Liver (tissue), 9 donors: Measurements from ENCODE around the gene SLC43A3. TPM values are rescaled to one million over a fixed set of nuclear protein-coding genes. Genes with fewer than 3 reads are reported as not detected.

ENCODE experiments used
- DNase-seq: peaks from one replicate; pipeline ENCODE4 v3.0.0-alpha.2; 2017; ENCODE audit warnings: low spot score
- H3K27ac ChIP-seq, 2 donors: one replicate each; pipeline ENCODE4 v1.7.0; 2013; ENCODE audit warnings: inconsistent platforms in 2 of 2, low read length in 2 of 2, control low read depth in 1 of 2, low read depth in 1 of 2, mild to moderate bottlenecking in 1 of 2
- H3K27me3 ChIP-seq, 4 donors: one replicate each; pipeline versions ENCODE4 v1.6.1 to v1.7.0; 2013; ENCODE audit warnings: low read length in 3 of 4, inconsistent platforms in 1 of 4, mild to moderate bottlenecking in 1 of 4, moderate library complexity in 1 of 4; ENCODE audit not compliant: control insufficient read depth in 4 of 4, insufficient read depth in 4 of 4
- H3K36me3 ChIP-seq, 4 donors: one replicate each; pipeline versions ENCODE4 v1.6.1 to v1.7.0; 2013; ENCODE audit warnings: low read length in 3 of 4, mild to moderate bottlenecking in 3 of 4, low read depth in 1 of 4, moderate library complexity in 1 of 4; ENCODE audit not compliant: control insufficient read depth in 4 of 4, insufficient read depth in 3 of 4
- H3K4me1 ChIP-seq, 4 donors: one replicate each; pipeline versions ENCODE4 v1.6.1 to v1.7.0; 2013; ENCODE audit warnings: low read length in 3 of 4, mild to moderate bottlenecking in 3 of 4, moderate library complexity in 1 of 4; ENCODE audit not compliant: control insufficient read depth in 4 of 4, insufficient read depth in 4 of 4
- H3K4me3 ChIP-seq, 3 donors: one replicate each; pipeline versions ENCODE4 v1.6.1 to v1.7.0; 2013; ENCODE audit warnings: low read length in 3 of 3, control low read depth in 1 of 3, low read depth in 1 of 3, mild to moderate bottlenecking in 1 of 3
- H3K9ac ChIP-seq, 2 donors: one replicate each; pipeline ENCODE4 v1.7.0; 2013; ENCODE audit warnings: low read length in 2 of 2, mild to moderate bottlenecking in 2 of 2, moderate library complexity in 2 of 2, control low read depth in 1 of 2, low read depth in 1 of 2
- H3K9me3 ChIP-seq, 4 donors: one replicate each; pipeline versions ENCODE4 v1.6.1 to v1.7.0; 2013; ENCODE audit warnings: low read length in 3 of 4; ENCODE audit not compliant: control insufficient read depth in 4 of 4
- EGR1 ChIP-seq, 2 donors: IDR thresholded peaks; 2 replicates each; pipeline ENCODE4 v1.6.1; 2016 to 2018; ENCODE audit warnings: antibody characterized with exemption in 2 of 2, low read depth in 2 of 2
- FOXA1 ChIP-seq: IDR thresholded peaks from 2 replicates; pipeline ENCODE4 v1.6.1; 2016; ENCODE audit warnings: antibody characterized with exemption
- FOXA2 ChIP-seq: IDR thresholded peaks from 2 replicates; pipeline ENCODE4 v1.6.1; 2016; ENCODE audit warnings: antibody characterized with exemption
- GABPA ChIP-seq, 2 donors: IDR thresholded peaks in 1 of 2; conservative IDR thresholded peaks in 1 of 2; 2 replicates each; pipeline ENCODE4 v1.6.1; 2016; ENCODE audit warnings: antibody characterized with exemption in 2 of 2, mild to moderate bottlenecking in 1 of 2, moderate library complexity in 1 of 2
- HNF4A ChIP-seq, 2 donors: conservative IDR thresholded peaks; 2 replicates each; pipeline ENCODE4 v1.6.1; 2016; ENCODE audit warnings: antibody characterized with exemption in 2 of 2, mild to moderate bottlenecking in 2 of 2
- HNF4G ChIP-seq: IDR thresholded peaks from 2 replicates; pipeline ENCODE4 v1.6.1; 2016; ENCODE audit warnings: antibody characterized with exemption
- JUND ChIP-seq, 2 donors: IDR thresholded peaks; 2 replicates each; pipeline ENCODE4 v1.6.1; 2016; ENCODE audit warnings: antibody characterized with exemption in 2 of 2
- NR2F2 ChIP-seq: IDR thresholded peaks from 2 replicates; pipeline ENCODE4 v1.6.1; 2016; ENCODE audit warnings: antibody characterized with exemption
- RAD21 ChIP-seq, 2 donors: IDR thresholded peaks; 2 replicates each; pipeline ENCODE4 v1.6.1; 2016; ENCODE audit warnings: antibody characterized with exemption in 2 of 2, mild to moderate bottlenecking in 2 of 2
- RXRA ChIP-seq, 2 donors: IDR thresholded peaks; 2 replicates each; pipeline ENCODE4 v1.6.1; 2017 to 2018; ENCODE audit warnings: antibody characterized with exemption in 2 of 2, mild to moderate bottlenecking in 1 of 2
- SP1 ChIP-seq: IDR thresholded peaks from 2 replicates; pipeline ENCODE4 v1.6.1; 2018; ENCODE audit warnings: antibody characterized with exemption, mild to moderate bottlenecking
- TAF1 ChIP-seq: conservative IDR thresholded peaks from 2 replicates; pipeline ENCODE4 v1.6.1; 2016; ENCODE audit warnings: antibody characterized with exemption, mild to moderate bottlenecking
- YY1 ChIP-seq: IDR thresholded peaks from 2 replicates; pipeline ENCODE4 v1.6.1; 2016; ENCODE audit warnings: antibody characterized with exemption, mild to moderate bottlenecking
- WGBS: extraction: QIAGEN DNeasy Blood & Tissue Kit; methylation state at CpG from one replicate; pipeline ENCODE4 v1.1.7; 2013; 5-methylcytosine and 5-hydroxymethylcytosine counted together
- polyA plus RNA-seq, 2 donors: library from polyadenylated mRNA; stranded (reverse) in 1 of 2; unstranded in 1 of 2; fragments of 200-250 nt in 1 of 2; fragments of >200 nt in 1 of 2; fragmentation: Nextera tagmentation in 1 of 2; extraction: Ambion mirVana in 1 of 2; gene quantifications; one replicate each; pipeline versions ENCODE4 v1.2.1 to v1.2.3, GENCODE V29; 2013 to 2015
- total RNA-seq, 2 donors: library from RNA; depleted of rRNA; stranded (reverse); fragments of >200 nt; gene quantifications; one replicate each; pipeline ENCODE4 v1.2.3, GENCODE V29; 2014
- TF ChIP-seq, protein P1 (sequence below): IDR thresholded peaks from 2 replicates; pipeline ENCODE4 v1.6.1; 2016; ENCODE audit warnings: antibody characterized with exemption, mild to moderate bottlenecking
- TF ChIP-seq, protein P2 (sequence below): IDR thresholded peaks from 2 replicates; pipeline ENCODE4 v1.6.1; 2016; ENCODE audit warnings: antibody characterized with exemption
- TF ChIP-seq, protein P3 (sequence below): fragments of 150-350 bp; IDR thresholded peaks from 2 replicates; pipeline ENCODE4 v1.5.1; 2017; ENCODE audit warnings: improper control_type of control experiment, low read depth, low read length; ENCODE audit not compliant: missing input control
- TF ChIP-seq, protein P4 (sequence below): IDR thresholded peaks from 2 replicates; pipeline ENCODE4 v1.6.1; 2016; ENCODE audit warnings: antibody characterized with exemption
- TF ChIP-seq, protein P5 (sequence below): IDR thresholded peaks from 2 replicates; pipeline ENCODE4 v1.6.1; 2016; ENCODE audit warnings: antibody characterized with exemption
- donor health status: healthy.
- donor health status: healthy.
- donor health status: healthy.
- donor health status: healthy.
- donor health status: healthy.

Gene SLC43A3
- total and polyA plus RNA-seq, 4 donors, result 47.2 to 152 (median 93.0) TPM

DNA sequence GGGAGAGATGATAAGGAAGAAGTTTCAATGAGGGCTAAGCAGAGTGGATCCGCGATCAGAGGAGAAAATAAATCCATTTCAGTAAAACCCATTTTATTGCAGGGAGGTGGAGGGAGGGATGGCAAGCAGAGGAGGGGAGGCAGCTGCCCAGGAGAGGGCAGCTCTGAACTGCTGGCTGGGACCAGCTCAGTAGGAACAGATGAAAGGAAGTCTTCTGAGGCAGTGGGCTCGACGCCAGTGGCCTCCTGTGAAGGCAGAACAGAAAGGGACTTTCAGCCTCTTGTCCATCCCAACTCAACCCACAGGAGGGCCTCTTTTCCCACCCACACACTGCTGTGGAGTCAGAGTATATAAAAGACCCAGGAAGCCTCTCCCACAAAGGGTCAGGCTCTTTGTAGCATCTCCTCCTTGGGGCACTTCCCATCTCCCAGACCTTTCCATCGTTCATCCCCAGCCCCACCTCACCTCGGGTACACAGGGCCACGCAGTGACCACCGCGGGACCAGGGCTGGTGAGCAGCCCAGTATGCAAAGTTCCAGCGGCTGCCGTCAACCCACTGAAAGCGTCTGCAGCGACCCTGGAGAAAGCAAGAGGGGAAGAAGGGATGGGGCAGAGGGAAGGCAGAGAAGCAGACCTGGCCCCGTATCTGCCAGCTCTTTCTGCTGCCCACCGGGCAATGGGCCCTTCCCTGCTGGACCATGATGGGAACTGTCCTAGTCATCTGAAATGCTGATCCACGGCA is 39.5 kb downstream of the SLC43A3 start:
- Histone ChIP-seq H3K9ac (no peak overlapping the region), H3K27me3 (no peaks in the 10 kb centered on the region), H3K27ac (no peak overlapping the region), H3K4me3 (no peak overlapping the region), H3K9me3 (no peaks in the 10 kb centered on the region), H3K4me1 (no peaks in the 10 kb centered on the region), H3K36me3 (no peaks in the 10 kb centered on the region)
- DNase-seq, result no peak
- 86% methylated on average over 16 of the region's 16 CpGs for WGBS
- TF ChIP-seq RAD21 (IDR thresholded peaks at IDR 0.05) (peak; percentile 49 to 62), TAF1 (no peak), FOXA1 (no peak)

DNA sequence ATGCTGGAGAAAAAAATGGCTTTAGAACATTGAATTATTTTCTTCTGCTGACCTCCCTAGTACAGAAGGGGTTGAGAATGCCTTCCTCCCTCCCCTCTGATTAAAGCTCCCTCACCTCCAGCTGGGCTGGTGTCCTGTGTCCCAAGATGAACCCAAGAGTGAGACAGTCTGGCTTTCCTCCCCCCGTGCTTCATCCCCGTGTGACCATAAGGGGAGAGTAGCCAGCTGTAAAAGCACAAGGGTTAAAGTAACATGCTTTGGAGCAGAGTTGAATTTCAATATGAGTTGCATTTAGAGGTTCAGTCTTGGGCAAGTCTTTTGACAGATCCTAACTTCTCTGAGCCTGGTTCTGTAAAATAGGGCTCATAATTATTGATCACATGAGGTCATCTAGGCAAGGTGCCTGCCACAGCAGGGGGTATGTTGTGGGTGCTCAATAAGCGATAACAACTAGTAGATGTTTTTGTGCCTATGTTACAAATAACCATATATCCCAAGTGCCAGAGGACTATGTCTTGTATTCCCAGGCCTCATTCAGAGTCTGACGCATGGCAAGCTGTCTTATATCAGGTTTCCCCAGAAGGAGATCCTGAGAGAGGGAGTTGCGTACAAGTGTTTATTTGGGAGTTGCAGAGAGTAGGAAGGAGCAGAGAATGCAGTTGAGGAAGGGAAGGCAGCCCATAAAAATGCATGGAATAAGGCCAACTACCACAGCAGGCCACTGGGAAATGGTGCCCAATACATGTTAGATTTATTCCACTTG is 40.6 kb downstream of the SLC43A3 start:
- no peaks in the 10 kb centered on the region for H3K36me3 ChIP-seq
- H3K4me3 ChIP-seq, result no peak overlapping the region
- no peak for TF ChIP-seq NR2F2
- TF ChIP-seq HNF4A (conservative IDR thresholded peaks at IDR 0.05), result no peak
- TF ChIP-seq GABPA (IDR thresholded peaks at IDR 0.05 in 1 of 2, conservative IDR thresholded peaks at IDR 0.05 in 1 of 2), result no peak
- TF ChIP-seq FOXA1, result no peak
- TF ChIP-seq, protein P1, sequence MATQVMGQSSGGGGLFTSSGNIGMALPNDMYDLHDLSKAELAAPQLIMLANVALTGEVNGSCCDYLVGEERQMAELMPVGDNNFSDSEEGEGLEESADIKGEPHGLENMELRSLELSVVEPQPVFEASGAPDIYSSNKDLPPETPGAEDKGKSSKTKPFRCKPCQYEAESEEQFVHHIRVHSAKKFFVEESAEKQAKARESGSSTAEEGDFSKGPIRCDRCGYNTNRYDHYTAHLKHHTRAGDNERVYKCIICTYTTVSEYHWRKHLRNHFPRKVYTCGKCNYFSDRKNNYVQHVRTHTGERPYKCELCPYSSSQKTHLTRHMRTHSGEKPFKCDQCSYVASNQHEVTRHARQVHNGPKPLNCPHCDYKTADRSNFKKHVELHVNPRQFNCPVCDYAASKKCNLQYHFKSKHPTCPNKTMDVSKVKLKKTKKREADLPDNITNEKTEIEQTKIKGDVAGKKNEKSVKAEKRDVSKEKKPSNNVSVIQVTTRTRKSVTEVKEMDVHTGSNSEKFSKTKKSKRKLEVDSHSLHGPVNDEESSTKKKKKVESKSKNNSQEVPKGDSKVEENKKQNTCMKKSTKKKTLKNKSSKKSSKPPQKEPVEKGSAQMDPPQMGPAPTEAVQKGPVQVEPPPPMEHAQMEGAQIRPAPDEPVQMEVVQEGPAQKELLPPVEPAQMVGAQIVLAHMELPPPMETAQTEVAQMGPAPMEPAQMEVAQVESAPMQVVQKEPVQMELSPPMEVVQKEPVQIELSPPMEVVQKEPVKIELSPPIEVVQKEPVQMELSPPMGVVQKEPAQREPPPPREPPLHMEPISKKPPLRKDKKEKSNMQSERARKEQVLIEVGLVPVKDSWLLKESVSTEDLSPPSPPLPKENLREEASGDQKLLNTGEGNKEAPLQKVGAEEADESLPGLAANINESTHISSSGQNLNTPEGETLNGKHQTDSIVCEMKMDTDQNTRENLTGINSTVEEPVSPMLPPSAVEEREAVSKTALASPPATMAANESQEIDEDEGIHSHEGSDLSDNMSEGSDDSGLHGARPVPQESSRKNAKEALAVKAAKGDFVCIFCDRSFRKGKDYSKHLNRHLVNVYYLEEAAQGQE, result no peak
- no peak for TF ChIP-seq TAF1
- no peak for TF ChIP-seq SP1
- no peak for TF ChIP-seq JUND (IDR thresholded peaks at IDR 0.05)
- TF ChIP-seq YY1, result no peak
- TF ChIP-seq, protein P2, sequence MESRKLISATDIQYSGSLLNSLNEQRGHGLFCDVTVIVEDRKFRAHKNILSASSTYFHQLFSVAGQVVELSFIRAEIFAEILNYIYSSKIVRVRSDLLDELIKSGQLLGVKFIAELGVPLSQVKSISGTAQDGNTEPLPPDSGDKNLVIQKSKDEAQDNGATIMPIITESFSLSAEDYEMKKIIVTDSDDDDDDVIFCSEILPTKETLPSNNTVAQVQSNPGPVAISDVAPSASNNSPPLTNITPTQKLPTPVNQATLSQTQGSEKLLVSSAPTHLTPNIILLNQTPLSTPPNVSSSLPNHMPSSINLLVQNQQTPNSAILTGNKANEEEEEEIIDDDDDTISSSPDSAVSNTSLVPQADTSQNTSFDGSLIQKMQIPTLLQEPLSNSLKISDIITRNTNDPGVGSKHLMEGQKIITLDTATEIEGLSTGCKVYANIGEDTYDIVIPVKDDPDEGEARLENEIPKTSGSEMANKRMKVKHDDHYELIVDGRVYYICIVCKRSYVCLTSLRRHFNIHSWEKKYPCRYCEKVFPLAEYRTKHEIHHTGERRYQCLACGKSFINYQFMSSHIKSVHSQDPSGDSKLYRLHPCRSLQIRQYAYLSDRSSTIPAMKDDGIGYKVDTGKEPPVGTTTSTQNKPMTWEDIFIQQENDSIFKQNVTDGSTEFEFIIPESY, result no peak
- TF ChIP-seq, protein P3, sequence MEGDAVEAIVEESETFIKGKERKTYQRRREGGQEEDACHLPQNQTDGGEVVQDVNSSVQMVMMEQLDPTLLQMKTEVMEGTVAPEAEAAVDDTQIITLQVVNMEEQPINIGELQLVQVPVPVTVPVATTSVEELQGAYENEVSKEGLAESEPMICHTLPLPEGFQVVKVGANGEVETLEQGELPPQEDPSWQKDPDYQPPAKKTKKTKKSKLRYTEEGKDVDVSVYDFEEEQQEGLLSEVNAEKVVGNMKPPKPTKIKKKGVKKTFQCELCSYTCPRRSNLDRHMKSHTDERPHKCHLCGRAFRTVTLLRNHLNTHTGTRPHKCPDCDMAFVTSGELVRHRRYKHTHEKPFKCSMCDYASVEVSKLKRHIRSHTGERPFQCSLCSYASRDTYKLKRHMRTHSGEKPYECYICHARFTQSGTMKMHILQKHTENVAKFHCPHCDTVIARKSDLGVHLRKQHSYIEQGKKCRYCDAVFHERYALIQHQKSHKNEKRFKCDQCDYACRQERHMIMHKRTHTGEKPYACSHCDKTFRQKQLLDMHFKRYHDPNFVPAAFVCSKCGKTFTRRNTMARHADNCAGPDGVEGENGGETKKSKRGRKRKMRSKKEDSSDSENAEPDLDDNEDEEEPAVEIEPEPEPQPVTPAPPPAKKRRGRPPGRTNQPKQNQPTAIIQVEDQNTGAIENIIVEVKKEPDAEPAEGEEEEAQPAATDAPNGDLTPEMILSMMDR, result no peak
- TF ChIP-seq, protein P4, sequence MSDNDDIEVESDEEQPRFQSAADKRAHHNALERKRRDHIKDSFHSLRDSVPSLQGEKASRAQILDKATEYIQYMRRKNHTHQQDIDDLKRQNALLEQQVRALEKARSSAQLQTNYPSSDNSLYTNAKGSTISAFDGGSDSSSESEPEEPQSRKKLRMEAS, result no peak
- no peak for TF ChIP-seq RXRA (IDR thresholded peaks at IDR 0.05)
- no peak for TF ChIP-seq RAD21 (IDR thresholded peaks at IDR 0.05)
- TF ChIP-seq, protein P5, sequence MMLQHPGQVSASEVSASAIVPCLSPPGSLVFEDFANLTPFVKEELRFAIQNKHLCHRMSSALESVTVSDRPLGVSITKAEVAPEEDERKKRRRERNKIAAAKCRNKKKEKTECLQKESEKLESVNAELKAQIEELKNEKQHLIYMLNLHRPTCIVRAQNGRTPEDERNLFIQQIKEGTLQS, result no peak
- no peak for TF ChIP-seq EGR1 (IDR thresholded peaks at IDR 0.05; ENCODE audit: low read depth in 2 of 2)
- no peak for TF ChIP-seq FOXA2
- TF ChIP-seq HNF4G, result no peak
- no peak for DNase-seq
- H3K27me3 ChIP-seq, result no peaks in the 10 kb centered on the region
- H3K4me1 ChIP-seq, result no peaks in the 10 kb centered on the region
- WGBS, result 89% methylated on average over 5 of the region's 5 CpGs
- no peak overlapping the region for H3K9ac ChIP-seq
- H3K9me3 ChIP-seq, result no peaks in the 10 kb centered on the region
- no peak overlapping the region for H3K27ac ChIP-seq
